SJSA1 (cell line): ENCODE data around the gene HOXA9. TPM values are rescaled to one million over a fixed set of nuclear protein-coding genes. Genes with fewer than 3 reads are reported as not detected.

Source experiments
- DNase-seq, 2 experiments: peaks; one replicate each; pipeline ENCODE4 v3.0.0-alpha.2; 2015 to 2020; ENCODE audit warnings: low spot score in 2 of 2, low read depth in 1 of 2
- H3K27ac ChIP-seq: fragments of 250-450 bp; sonication (Bioruptor Pico); 2 replicates; pipeline ENCODE4 v1.5.1; 2020; ENCODE audit warnings: mild to moderate bottlenecking, moderate library complexity
- H3K27me3 ChIP-seq: fragments of 250-450 bp; sonication (Bioruptor Pico); replicated peaks from 2 replicates; pipeline ENCODE4 v1.5.1; 2020; ENCODE audit warnings: mild to moderate bottlenecking, moderate library complexity
- H3K36me3 ChIP-seq: fragments of 250-450 bp; sonication (Bioruptor Pico); 2 replicates; pipeline ENCODE4 v1.5.1; 2020; ENCODE audit warnings: mild to moderate bottlenecking
- H3K4me1 ChIP-seq: fragments of 250-450 bp; sonication (Bioruptor Pico); replicated peaks from 2 replicates; pipeline ENCODE4 v1.6.1; 2021; ENCODE audit warnings: mild to moderate bottlenecking
- H3K4me3 ChIP-seq: fragments of 250-450 bp; sonication (Bioruptor Pico); 2 replicates; pipeline ENCODE4 v1.5.1; 2020; ENCODE audit warnings: mild to moderate bottlenecking
- H3K9me3 ChIP-seq: fragments of 250-450 bp; sonication (Bioruptor Pico); replicated peaks from 2 replicates; pipeline ENCODE4 v1.5.1; 2020; ENCODE audit warnings: mild to moderate bottlenecking
- total RNA-seq: library from RNA; depleted of rRNA; stranded (reverse); fragments of >200 nt; shearing (Covaris generic); gene quantifications from 2 replicates; pipeline ENCODE4 v1.2.3, GENCODE V29; 2014; rRNA removed

HOXA9 gene
- 7.0 and 16.3 TPM in 2 replicates for total RNA-seq

DNA sequence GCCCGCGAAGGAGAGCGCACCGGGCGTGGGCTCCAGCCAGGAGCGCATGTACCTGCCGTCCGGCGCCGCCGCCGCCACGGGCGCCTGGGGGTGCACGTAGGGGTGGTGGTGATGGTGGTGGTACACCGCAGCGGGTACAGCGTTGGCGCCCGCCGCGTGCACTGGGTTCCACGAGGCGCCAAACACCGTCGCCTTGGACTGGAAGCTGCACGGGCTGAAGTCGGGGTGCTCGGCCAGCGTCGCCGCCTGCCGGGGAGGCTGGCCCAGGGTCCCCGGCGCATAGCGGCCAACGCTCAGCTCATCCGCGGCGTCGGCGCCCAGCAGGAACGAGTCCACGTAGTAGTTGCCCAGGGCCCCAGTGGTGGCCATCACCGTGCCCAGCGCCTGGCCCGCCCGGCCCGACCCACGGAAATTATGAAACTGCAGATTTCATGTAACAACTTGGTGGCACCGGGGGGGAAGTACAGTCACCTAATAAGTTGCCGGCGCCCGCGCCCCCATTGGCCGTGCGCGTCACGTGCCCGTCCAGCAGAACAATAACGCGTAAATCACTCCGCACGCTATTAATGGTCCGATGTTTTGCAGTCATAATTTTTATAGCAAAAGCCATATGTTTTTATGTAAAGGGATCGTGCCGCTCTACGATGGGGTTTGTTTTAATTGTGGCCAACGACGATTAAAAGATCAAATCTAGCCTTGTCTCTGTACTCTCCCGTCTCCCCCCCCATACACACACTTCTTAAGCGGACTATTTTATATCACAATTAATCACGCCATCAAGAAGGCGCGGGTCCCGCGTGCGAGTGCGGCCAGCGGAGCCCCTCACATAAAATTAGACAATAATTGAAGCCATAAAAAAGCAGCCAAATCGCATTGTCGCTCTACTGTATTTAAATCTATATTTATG is at the start of gene HOXA9:
TSS of gene HOXA9 (minus strand) at position 449 of the 907 bp plus-strand sequence. CDS start at position 369, 80 bp downstream.
- H3K27me3 ChIP-seq, result no peaks in the 10 kb centered on the region
- no peaks in the 10 kb centered on the region for H3K9me3 ChIP-seq
- H3K4me3 ChIP-seq, result peak within 1 kb of the TSS; percentile 57
- DNase-seq, result peak; percentile 88 to 95
- peaks cover 64% of the 10 kb centered on the region for H3K4me1 ChIP-seq
- peaks cover 41% of the 10 kb centered on the region for H3K36me3 ChIP-seq
- H3K27ac ChIP-seq, result peak within 1 kb of the TSS; percentile 93

DNA sequence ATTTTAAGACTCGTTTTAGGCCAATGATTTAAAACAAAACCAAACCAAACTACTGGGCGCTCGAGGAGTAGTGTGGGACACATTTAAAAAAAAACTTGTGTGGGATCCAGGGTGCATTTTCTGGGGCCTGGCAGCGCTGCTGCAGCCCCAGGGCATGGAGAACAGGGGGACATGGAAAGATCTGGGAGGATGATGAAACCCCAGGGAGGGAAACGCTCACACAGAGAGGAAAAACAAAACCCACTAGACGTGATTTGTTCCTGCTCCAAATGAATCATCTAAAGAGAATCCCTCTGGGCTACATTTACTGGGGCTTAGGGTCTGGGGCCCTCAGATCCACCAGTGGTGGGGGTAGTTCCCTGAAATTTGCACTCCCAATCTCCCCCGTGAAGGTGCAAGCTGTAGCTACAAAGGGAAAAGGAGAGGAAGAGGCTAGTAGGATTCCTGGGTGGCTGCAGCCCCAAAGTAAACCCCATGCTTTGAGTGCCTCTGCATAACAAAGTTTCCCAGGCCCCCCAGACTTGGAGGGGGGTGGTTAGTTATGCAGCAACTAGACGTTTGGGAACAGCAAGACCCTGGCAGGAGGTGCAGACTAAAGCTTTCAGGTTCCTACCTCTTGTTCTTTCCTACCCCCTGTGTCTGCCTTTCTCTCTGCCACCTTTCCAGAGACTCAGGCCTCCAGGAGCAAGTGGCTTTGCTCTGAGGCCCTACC is 49.1 kb upstream of the HOXA9 start:
- no peaks in the 10 kb centered on the region for H3K9me3 ChIP-seq
- H3K27ac ChIP-seq, result no peak overlapping the region
- no peak for DNase-seq
- no peaks in the 10 kb centered on the region for H3K27me3 ChIP-seq
- no peak overlapping the region for H3K4me3 ChIP-seq
- no peaks in the 10 kb centered on the region for H3K36me3 ChIP-seq
- no peaks in the 10 kb centered on the region for H3K4me1 ChIP-seq

DNA sequence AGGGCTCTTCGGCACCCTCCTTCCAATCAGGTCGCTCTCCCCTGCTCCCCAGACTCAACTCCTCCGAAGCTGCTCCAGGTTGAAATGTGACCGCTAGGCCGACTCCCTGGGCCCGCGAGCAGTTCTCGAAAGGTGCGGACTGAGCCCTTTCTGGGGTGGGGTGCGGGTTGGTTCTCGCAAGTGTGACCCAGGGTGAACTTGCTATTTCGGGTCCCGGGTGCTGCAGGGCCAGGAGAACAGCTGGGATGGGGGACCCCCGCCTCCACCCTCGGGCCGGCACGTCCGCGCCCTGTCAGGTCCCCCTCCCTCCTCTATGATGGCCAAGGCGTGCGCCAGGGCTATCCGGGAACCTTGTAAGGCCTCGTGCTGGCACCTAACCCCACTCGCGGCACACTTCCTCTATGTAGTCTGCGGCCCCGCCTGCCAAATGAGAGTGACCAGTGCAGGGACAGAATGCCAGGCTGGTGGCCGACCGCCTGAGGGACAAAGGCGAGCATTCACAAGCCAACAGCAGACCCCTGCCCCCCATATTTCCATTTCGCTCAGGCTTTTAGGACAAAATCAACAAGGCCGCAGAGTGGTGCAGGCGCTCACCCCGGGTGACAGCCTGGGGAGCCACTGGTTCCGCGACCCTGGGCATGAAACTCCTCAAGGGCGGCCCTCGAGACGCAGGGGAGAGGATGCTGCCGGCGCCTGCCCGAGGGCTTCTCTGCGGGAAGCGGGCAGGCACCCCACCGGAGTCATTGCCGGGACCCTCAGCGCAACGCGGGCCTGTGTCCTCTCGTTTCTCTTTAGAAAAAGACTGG is 48.3 kb upstream of the HOXA9 start:
- H3K4me3 ChIP-seq, result no peak overlapping the region
- H3K4me1 ChIP-seq, result no peaks in the 10 kb centered on the region
- DNase-seq, result no peak
- H3K27me3 ChIP-seq, result no peaks in the 10 kb centered on the region
- no peaks in the 10 kb centered on the region for H3K9me3 ChIP-seq
- no peaks in the 10 kb centered on the region for H3K36me3 ChIP-seq
- no peak overlapping the region for H3K27ac ChIP-seq

DNA sequence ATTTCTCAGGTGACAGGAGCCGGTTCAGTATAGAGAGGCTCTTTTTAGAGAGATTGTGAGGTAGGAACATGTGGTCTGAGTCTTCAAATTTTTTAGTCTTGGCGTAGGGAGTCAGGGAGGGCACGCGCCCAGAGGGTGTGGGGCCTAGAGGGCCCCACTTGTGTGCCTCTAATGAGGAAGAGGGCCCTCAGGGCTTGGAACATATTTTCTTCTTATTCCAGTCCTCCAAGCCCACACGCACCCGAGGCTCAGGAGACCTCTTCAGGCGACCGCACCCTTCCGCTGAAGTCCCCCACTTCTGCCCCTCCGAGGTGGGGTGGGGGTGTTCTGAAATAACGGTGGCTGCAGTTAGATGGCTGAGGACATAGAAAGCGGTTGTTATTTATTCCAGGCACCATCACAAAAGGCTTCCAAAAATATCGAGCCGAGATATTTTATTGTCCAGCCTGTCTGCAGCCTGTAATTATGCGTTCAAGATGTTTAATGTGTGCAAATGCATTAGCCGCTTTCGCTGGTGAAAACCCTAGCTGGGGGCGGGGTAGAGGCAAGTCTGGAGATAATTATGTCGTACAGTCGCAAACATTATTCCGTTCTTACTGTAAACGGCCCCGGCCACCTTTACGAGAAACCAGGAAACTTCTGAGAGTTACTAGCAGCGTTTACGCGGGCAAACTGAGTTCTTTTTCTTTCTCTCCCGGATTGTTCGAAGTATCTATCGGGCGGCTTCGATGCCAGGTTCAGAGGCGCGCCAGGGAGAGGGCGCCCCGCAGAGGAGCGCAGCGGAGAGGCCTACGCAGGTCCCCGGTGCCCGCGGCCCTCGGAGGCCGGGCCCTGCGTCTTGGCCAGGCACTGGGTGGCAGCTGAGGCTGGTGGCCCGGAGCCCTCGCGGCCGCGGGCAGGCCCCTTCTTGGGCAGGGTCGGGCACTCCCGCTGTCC is 47.4 kb upstream of the HOXA9 start:
- no peak overlapping the region for H3K4me3 ChIP-seq
- H3K4me1 ChIP-seq, result no peaks in the 10 kb centered on the region
- no peaks in the 10 kb centered on the region for H3K36me3 ChIP-seq
- H3K9me3 ChIP-seq, result no peaks in the 10 kb centered on the region
- no peak for DNase-seq
- H3K27ac ChIP-seq, result no peak overlapping the region
- H3K27me3 ChIP-seq, result no peaks in the 10 kb centered on the region

DNA sequence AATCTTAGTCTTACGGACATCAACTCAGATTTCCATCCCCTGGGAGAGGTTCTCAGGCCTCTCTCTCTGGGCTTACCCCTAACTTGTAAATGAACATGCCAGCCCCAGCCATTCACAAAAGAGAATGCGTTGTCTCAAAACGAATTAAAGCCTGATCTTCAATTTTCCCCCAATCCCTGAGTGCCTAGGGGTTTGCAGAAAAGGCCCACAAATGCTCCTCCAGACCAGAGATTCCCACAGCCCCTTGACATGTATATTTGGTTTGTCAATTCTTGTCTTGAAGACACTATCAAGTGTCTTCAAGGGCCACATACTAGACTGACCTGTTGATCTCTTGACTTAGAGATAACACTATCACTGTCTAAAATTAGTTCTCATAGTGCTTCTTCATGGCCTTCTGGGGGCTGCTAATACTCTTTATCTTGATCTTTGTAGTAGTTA is 46.4 kb upstream of the HOXA9 start:
- Histone ChIP-seq H3K27me3 (no peaks in the 10 kb centered on the region), H3K4me1 (no peaks in the 10 kb centered on the region), H3K36me3 (no peaks in the 10 kb centered on the region), H3K4me3 (no peak overlapping the region), H3K27ac (no peak overlapping the region), H3K9me3 (no peaks in the 10 kb centered on the region)
- no peak for DNase-seq

DNA sequence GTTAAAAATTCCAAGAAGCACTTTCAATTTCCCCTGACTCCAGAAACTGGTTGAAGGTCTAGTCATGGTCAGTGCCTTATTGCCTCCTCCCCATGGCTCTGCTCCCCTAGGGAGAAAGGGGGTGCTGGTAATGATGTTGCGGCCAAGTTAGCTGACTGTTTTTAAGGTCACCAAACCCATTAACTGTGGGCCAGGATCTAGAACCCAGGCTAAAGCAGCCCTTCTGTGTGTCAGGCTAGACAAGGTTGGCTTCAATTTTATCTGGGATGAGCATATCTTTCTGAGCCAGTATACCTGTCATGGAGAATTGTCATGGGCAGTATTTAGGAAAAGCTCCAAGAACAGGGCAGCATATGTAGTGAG is 45.7 kb upstream of the HOXA9 start:
- Histone ChIP-seq H3K9me3 (no peaks in the 10 kb centered on the region), H3K27me3 (no peaks in the 10 kb centered on the region), H3K4me1 (no peaks in the 10 kb centered on the region), H3K36me3 (no peaks in the 10 kb centered on the region), H3K27ac (no peak overlapping the region), H3K4me3 (no peak overlapping the region)
- DNase-seq, result no peak

DNA sequence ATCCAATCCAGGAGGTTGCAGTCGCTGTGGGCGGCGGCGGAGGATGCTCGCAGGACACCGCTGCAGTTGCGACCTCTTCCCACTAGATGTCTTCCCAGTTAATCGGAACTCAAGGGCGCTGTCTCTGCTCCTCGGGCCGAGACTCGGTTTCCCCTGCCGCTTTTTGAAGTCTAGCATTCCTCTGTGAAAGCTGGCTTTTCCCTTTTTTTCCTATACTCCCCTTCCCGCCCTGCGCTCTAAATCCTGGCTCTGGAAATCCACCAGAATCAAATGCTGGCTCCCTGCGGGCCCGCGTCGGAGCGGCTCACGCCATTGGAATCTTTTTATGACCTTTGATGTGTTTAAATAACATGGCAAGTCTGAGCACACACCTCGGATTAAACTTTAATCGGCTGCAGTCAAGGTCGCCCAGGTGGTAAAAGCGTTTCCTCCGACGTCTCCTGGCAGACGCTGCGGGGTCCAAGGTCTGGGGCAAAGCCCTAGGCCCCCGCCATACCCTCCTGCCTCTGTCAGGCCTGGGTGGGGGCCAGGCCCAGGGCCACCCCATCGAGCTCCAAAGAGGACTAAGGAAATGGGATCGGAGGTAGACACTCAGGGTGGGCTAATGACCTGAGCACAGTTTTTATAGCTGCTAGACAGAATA is 45.2 kb upstream of the HOXA9 start:
- H3K9me3 ChIP-seq, result no peaks in the 10 kb centered on the region
- no peak overlapping the region for H3K4me3 ChIP-seq
- H3K36me3 ChIP-seq, result no peaks in the 10 kb centered on the region
- no peak overlapping the region for H3K27ac ChIP-seq
- no peak for DNase-seq
- no peaks in the 10 kb centered on the region for H3K27me3 ChIP-seq
- H3K4me1 ChIP-seq, result no peaks in the 10 kb centered on the region; the same call in 1 of the 2 replicates

DNA sequence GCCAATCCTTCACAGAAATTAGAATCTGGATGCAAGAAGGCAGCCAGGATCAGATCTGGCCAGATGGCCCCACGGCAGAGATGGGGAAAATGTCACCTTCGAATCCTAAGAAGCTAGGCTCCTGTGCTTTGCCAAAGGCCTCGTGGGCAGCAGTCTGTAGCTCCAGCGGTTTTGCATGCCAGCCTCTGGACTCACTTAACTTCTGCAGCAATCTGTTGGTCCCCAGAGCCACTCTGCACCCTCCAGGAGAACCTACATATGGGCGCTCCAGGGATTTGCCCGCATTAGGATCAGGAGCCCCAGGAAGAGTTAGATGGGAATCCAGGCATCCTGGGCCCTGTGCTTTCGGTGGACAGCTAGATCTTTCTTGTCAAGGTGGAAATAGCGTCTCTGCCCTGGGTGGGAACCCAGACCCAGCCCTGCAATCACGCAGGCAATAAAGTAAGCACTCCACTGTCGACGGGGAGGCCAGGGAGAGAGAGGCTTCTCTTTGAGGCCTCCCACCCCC is 44.6 kb upstream of the HOXA9 start:
- Histone ChIP-seq H3K4me3 (no peak overlapping the region), H3K27me3 (no peaks in the 10 kb centered on the region), H3K9me3 (no peaks in the 10 kb centered on the region), H3K36me3 (no peaks in the 10 kb centered on the region), H3K4me1 (peaks cover 6% of the 10 kb centered on the region), H3K27ac (no peak overlapping the region)
- DNase-seq, result no peak

DNA sequence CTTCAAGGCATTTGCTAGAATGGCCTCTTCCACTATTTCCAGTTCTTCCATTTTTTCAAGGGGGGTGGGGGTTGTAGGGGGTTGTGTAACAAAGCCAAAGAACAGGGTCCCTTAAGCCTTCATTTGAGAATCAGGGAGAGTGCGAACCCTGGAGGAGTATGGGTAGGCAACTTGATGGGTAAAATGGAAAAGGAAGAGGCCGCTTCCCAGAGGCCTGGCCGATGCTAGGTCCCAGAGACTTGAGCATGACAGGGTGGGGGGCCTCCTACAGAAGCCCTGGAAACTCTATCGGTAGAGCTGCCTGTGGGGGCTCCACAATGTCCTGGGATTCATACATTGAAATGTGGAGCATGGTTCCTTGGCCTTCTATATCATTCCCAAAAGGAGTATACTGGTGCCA is 43.7 kb upstream of the HOXA9 start:
- Histone ChIP-seq H3K27ac (no peak overlapping the region), H3K4me1 (peaks cover 11% of the 10 kb centered on the region), H3K36me3 (no peaks in the 10 kb centered on the region), H3K4me3 (no peak overlapping the region), H3K27me3 (0 out of 2 replicates have a peak, but pooled peaks cover 3% of the 10 kb centered on the region), H3K9me3 (no peaks in the 10 kb centered on the region)
- DNase-seq, result no peak

DNA sequence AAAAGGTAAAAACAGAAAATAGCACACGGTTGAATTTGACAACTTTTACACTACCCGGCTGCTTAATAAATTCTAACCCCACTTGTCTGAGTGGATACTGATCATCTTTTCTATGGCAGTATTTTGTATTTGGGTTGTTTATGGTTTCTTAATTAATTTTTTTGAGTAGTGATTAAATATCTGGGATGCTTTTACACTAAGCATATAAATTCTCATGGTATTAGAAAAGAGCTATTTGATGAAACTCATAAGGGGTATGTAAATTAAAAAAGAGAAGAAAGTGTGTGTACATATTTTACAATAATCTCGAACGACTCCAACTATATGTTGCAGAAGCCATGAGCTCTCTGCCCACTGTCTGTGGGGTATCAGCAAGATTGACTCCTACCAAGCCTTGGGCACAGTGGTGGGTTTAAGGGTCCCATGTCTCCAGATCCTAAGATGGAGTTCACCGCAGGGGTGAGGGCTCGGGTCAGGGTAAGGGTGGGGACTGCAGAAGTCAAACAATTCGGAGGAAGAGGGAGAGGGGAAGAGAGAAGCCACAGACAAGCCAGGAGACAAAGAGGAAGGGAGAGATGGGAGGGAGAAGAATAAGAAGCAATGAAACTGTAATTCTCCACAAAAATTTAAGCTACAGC is 42.1 kb upstream of the HOXA9 start:
- Histone ChIP-seq H3K4me1 (peaks cover 11% of the 10 kb centered on the region), H3K27me3 (0 out of 2 replicates have a peak, but pooled peaks cover 3% of the 10 kb centered on the region), H3K9me3 (no peaks in the 10 kb centered on the region), H3K4me3 (no peak overlapping the region), H3K27ac (no peak overlapping the region), H3K36me3 (no peaks in the 10 kb centered on the region)
- no peak for DNase-seq

DNA sequence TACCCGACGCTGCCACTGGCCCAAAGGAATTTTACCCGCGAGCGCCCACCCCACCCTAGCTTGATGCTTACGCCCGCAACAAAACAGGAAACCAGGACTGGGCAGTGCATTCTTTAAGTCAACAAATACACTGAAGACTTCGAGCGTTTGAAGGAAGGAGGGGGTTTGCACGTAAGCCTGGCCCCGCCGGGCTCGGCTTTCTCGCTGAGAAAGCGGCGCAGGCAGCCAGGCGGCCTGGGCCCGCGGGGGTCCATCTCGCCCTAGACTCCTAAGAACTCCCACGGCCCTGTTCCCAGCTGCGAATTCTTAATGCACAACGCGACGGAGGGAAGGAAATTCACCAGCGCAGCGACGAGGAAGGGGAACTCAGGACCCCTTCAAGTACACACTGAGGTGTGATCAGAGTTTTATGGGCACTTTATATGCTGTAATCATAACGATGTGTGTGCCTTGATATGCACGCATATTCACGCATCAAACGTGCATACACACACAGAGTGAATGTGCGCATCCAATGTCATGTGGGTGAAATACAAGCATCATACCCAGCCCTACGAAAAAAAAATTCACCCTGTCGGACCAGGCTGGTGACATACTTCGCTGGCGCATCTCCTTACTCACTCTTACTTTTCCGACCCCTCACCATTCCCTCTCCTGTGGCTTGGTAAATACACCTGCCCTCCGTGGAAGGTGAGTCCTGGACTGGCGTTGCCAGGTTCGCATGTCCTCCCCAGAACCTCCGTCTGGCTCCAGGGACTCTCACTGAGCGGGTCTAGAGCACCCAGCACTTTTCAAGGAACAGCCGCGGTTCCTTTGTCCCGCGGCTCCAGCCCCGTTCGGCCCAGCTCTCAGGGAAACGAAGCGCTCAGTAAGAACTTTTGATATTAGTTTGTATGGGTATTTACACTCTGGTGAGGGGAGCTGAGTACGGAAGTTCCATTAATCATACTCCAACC is 40.3 kb upstream of the HOXA9 start:
- peak overlapping the region; percentile 11; the same call in 1 of the 2 replicates for H3K4me3 ChIP-seq
- 0 out of 2 replicates have a peak, but pooled peaks cover 3% of the 10 kb centered on the region for H3K27me3 ChIP-seq

More for the DNA sequence above, 40.3 kb upstream of the HOXA9 start:
- Histone ChIP-seq H3K27ac (no peak overlapping the region), H3K9me3 (no peaks in the 10 kb centered on the region), H3K4me1 (peaks cover 21% of the 10 kb centered on the region), H3K36me3 (no peaks in the 10 kb centered on the region)
- DNase-seq, result no peak
